OCI-LY3 (cell line): Measurements from ENCODE around the gene RFTN2.

Experiments
- CTCF ChIP-seq: fragments of 200-600, 300-600 bp; sonication (generic); IDR thresholded peaks from 2 replicates; pipeline ENCODE4 v1.5.1; 2014; ENCODE audit warnings: antibody characterized with exemption, low read length, low read depth
- EZH2phosphoT487 ChIP-seq: fragments of 200-600 bp; shearing (Covaris generic); IDR thresholded peaks from 2 replicates; pipeline ENCODE4 v1.6.1; 2018; ENCODE audit warnings: antibody characterized with exemption, mixed run types, low read depth

GRCh38 chr2:197599285-197599965 is 76.0 kb downstream of the RFTN2 start:
- TF ChIP-seq CTCF (peak; percentile 30; the same call in 1 of the 2 replicates), EZH2phosphoT487 (no peak)
